Large intestine (tissue), 3 donors: ENCODE measurements around the gene FIGNL2. TPM values are rescaled to one million over a fixed set of nuclear protein-coding genes. Genes with fewer than 3 reads are reported as not detected.
"Not testable (repeated sequence)": the region's sequence is repeated elsewhere in the genome, so short reads cannot be mapped to it uniquely, and the experiment has no call there.

ENCODE experiments used
- DNase-seq, 2 donors: peaks; one replicate each; pipeline versions ENCODE4 v3.0.0 to v3.0.0-alpha.2; 2013
- H3K27ac ChIP-seq: one replicate; pipeline ENCODE4 v1.5.1; 2013; ENCODE audit warnings: low read length
- H3K27me3 ChIP-seq: 2 replicates; pipeline ENCODE4 v1.6.1; 2013; ENCODE audit warnings: low read length; ENCODE audit not compliant: control insufficient read depth, insufficient read depth
- H3K36me3 ChIP-seq: 2 replicates; pipeline ENCODE4 v1.6.1; 2013; ENCODE audit warnings: low read length; ENCODE audit not compliant: control insufficient read depth, insufficient read depth
- H3K4me1 ChIP-seq: one replicate; pipeline ENCODE4 v1.6.1; 2013; ENCODE audit warnings: low read length; ENCODE audit not compliant: control insufficient read depth, insufficient read depth
- H3K4me3 ChIP-seq: one replicate; pipeline ENCODE4 v1.5.1; 2013; ENCODE audit warnings: low read length
- H3K9me3 ChIP-seq: one replicate; pipeline ENCODE4 v1.6.1; 2013; ENCODE audit warnings: mild to moderate bottlenecking, low read depth, low read length, moderate library complexity; ENCODE audit not compliant: control insufficient read depth
- WGBS: methylation state at CpG from one replicate; pipeline ENCODE4 v1.1.5; 2013; ENCODE audit warnings: low lambda C conversion rate; ENCODE audit not compliant: insufficient coverage; 5-methylcytosine and 5-hydroxymethylcytosine counted together
- polyA plus RNA-seq: library from polyadenylated mRNA; unstranded; fragments of 120-200 nt; gene quantifications from one replicate; pipeline ENCODE4 v1.2.1, GENCODE V29; 2013

The FIGNL2 gene
- polyA plus RNA-seq, 1 donor = 0.76 TPM

- Histone ChIP-seq H3K27me3 (peaks cover 22% of the 10 kb centered on the region), H3K36me3 (no peaks in the 10 kb centered on the region), H3K27ac (no peak overlapping the region), H3K9me3 (no peaks in the 10 kb centered on the region), H3K4me3 (no peak overlapping the region), H3K4me1 (no peaks in the 10 kb centered on the region)
- DNase-seq = no peak
- WGBS = no CpG with 5 or more reads among the region's 13 CpGs
These were observed 12.3 kb downstream of the FIGNL2 start for GRCh38 chr12:51836041-51836826.

- peaks cover 22% of the 10 kb centered on the region for H3K27me3 ChIP-seq
- no peaks in the 10 kb centered on the region for H3K36me3 ChIP-seq
- H3K4me1 ChIP-seq = no peaks in the 10 kb centered on the region
- H3K4me3 ChIP-seq = no peak overlapping the region
- H3K9me3 ChIP-seq = no peaks in the 10 kb centered on the region
- no peak for DNase-seq
- H3K27ac ChIP-seq = no peak overlapping the region
- no CpG with 5 or more reads among the region's 11 CpGs for WGBS
These were observed 14.1 kb downstream of the FIGNL2 start for GRCh38 chr12:51834411-51834810.

- DNase-seq = no peak
- no peaks in the 10 kb centered on the region for H3K4me1 ChIP-seq
- no peak overlapping the region for H3K4me3 ChIP-seq
- no CpG with 5 or more reads among the region's 12 CpGs for WGBS
- no peaks in the 10 kb centered on the region for H3K36me3 ChIP-seq
- no peak overlapping the region for H3K27ac ChIP-seq
- H3K27me3 ChIP-seq = peaks cover 21% of the 10 kb centered on the region
- H3K9me3 ChIP-seq = no peaks in the 10 kb centered on the region
These were observed 14.9 kb downstream of the FIGNL2 start for GRCh38 chr12:51833448-51834227.

- Histone ChIP-seq H3K4me1 (peaks cover 6% of the 10 kb centered on the region), H3K36me3 (no peaks in the 10 kb centered on the region), H3K4me3 (no peak overlapping the region), H3K27me3 (peaks cover 18% of the 10 kb centered on the region), H3K9me3 (no peaks in the 10 kb centered on the region), H3K27ac (no peak overlapping the region)
- WGBS = 71% methylated on average over 1 of the region's 10 CpGs
- no peak for DNase-seq
These were observed 16.0 kb downstream of the FIGNL2 start for GRCh38 chr12:51832354-51833107.

- no CpG with 5 or more reads among the region's 5 CpGs for WGBS
These were observed 16.7 kb downstream of the FIGNL2 start for GRCh38 chr12:51831817-51832216.

GRCh38 chr12:51829641-51830040 is 18.9 kb downstream of the FIGNL2 start:
- H3K9me3 ChIP-seq = no peaks in the 10 kb centered on the region
- DNase-seq = no peak
- H3K4me3 ChIP-seq = no peak overlapping the region
- peaks cover 13% of the 10 kb centered on the region for H3K27me3 ChIP-seq
- no CpG with 5 or more reads among the region's 1 CpG for WGBS
- H3K27ac ChIP-seq = no peak overlapping the region
- H3K36me3 ChIP-seq = no peaks in the 10 kb centered on the region
- peaks cover 7% of the 10 kb centered on the region for H3K4me1 ChIP-seq

More at GRCh38 chr12:51831817-51832216, 16.7 kb downstream of the FIGNL2 start:
- H3K27ac ChIP-seq, DNase-seq, H3K4me3 ChIP-seq, H3K9me3 ChIP-seq, H3K4me1 ChIP-seq, H3K36me3 ChIP-seq: not testable (repeated sequence)
- H3K27me3 ChIP-seq = peaks cover 18% of the 10 kb centered on the region

GRCh38 chr12:51829011-51829481 is 19.5 kb downstream of the FIGNL2 start:
- Histone ChIP-seq H3K4me3 (no peak overlapping the region), H3K9me3 (no peaks in the 10 kb centered on the region), H3K4me1 (peaks cover 7% of the 10 kb centered on the region), H3K27me3 (peaks cover 13% of the 10 kb centered on the region), H3K27ac (no peak overlapping the region), H3K36me3 (no peaks in the 10 kb centered on the region)
- no peak for DNase-seq
- WGBS = no CpG with 5 or more reads among the region's 5 CpGs

GRCh38 chr12:51827925-51828818 is 20.3 kb downstream of the FIGNL2 start:
- Histone ChIP-seq H3K4me1 (peaks cover 7% of the 10 kb centered on the region), H3K27ac (no peak overlapping the region), H3K4me3 (no peak overlapping the region), H3K9me3 (no peaks in the 10 kb centered on the region), H3K36me3 (no peaks in the 10 kb centered on the region), H3K27me3 (peaks cover 5% of the 10 kb centered on the region)
- DNase-seq = peak in 1 of 2 donors; percentile 36
- WGBS = no CpG with 5 or more reads among the region's 11 CpGs

GRCh38 chr12:51826881-51827280 is 21.6 kb downstream of the FIGNL2 start:
- Histone ChIP-seq H3K9me3 (peaks cover 5% of the 10 kb centered on the region), H3K4me3 (no peak overlapping the region), H3K27me3 (peaks cover 3% of the 10 kb centered on the region), H3K36me3 (no peaks in the 10 kb centered on the region), H3K27ac (no peak overlapping the region), H3K4me1 (peaks cover 7% of the 10 kb centered on the region)
- DNase-seq = no peak
- WGBS = no CpG with 5 or more reads among the region's 4 CpGs
